ENCODE results near the gene ADAM8.

The ADAM8 gene

GRCh38 chr10:133318494-133319127, 41.9 kb upstream of the ADAM8 start:
- Histone ChIP-seq H3K4me3 (peak overlapping the region; percentile 59), H3K27ac (no peak overlapping the region)
- TF ChIP-seq CTCF (IDR thresholded peaks at IDR 0.05): no peak
- DNase-seq (ENCODE audit: low spot score): no peak

- Histone ChIP-seq H3K4me3 (no peak overlapping the region), H3K27ac (no peak overlapping the region)
- DNase-seq (ENCODE audit: low spot score): no peak
- no peak for TF ChIP-seq CTCF (IDR thresholded peaks at IDR 0.05)
Observed at GRCh38 chr10:133316732-133317131, 40.1 kb upstream of the ADAM8 start.

GRCh38 chr10:133316266-133316665, 39.6 kb upstream of the ADAM8 start:
- DNase-seq (ENCODE audit: low spot score): no peak
- Histone ChIP-seq H3K27ac (no peak overlapping the region), H3K4me3 (no peak overlapping the region)
- no peak for TF ChIP-seq CTCF (IDR thresholded peaks at IDR 0.05)

GRCh38 chr10:133315847-133316246, 39.2 kb upstream of the ADAM8 start:
- Histone ChIP-seq H3K4me3 (no peak overlapping the region), H3K27ac (no peak overlapping the region)
- TF ChIP-seq CTCF (IDR thresholded peaks at IDR 0.05): no peak
- no peak for DNase-seq (ENCODE audit: low spot score)

- TF ChIP-seq CTCF (IDR thresholded peaks at IDR 0.05): no peak
- H3K4me3 ChIP-seq: no peak overlapping the region
- no peak overlapping the region for H3K27ac ChIP-seq
- no peak for DNase-seq (ENCODE audit: low spot score)
Observed at GRCh38 chr10:133314911-133315310, 38.2 kb upstream of the ADAM8 start.

- DNase-seq (ENCODE audit: low spot score): no peak
- Histone ChIP-seq H3K27ac (no peak overlapping the region), H3K4me3 (no peak overlapping the region)
- TF ChIP-seq CTCF (IDR thresholded peaks at IDR 0.05): no peak
Observed at GRCh38 chr10:133313192-133313591, 36.5 kb upstream of the ADAM8 start.

GRCh38 chr10:133312769-133313145, 36.1 kb upstream of the ADAM8 start:
- no peak overlapping the region for H3K27ac ChIP-seq
- TF ChIP-seq CTCF (IDR thresholded peaks at IDR 0.05): no peak
- H3K4me3 ChIP-seq: no peak overlapping the region
- no peak for DNase-seq (ENCODE audit: low spot score)

Data from coronary artery (tissue), 2 donors.